Measurements from ENCODE around the gene NUP93. TPM values are rescaled to one million over a fixed set of nuclear protein-coding genes. Genes with fewer than 3 reads are reported as not detected.
"Not testable (repeated sequence)": the region's sequence is repeated elsewhere in the genome, so short reads cannot be mapped to it uniquely, and the experiment has no call there.

Gene NUP93
- total RNA-seq, 1 donor from 2014 or later: 57.0 TPM

GRCh38 chr16:56774016-56774680 lies 44.2 kb downstream of the NUP93 start:
- DNase-seq (ENCODE audit: extremely low read depth, low read depth, low spot score): no peak

DNA sequence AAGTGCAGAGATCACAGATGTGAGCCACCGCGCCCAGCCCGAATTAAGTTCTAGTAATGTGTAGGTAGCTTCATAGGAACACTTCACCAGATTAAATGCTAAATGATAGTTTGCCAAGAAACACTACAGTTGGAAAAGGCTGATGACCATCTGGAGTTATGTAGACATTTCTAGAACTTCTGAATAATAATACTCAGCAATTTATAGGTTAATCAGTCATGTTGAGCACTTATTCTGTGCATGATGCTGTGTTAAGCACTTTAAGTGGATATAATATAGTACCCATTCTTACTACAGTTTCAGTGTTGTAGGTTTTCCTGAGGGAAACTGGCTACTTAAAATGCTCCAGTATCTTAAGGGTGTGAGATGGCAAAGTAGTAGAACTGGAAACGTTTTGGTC lies 45.2 kb downstream of the NUP93 start:
- no peak for DNase-seq (ENCODE audit: extremely low read depth, low read depth, low spot score)

DNA sequence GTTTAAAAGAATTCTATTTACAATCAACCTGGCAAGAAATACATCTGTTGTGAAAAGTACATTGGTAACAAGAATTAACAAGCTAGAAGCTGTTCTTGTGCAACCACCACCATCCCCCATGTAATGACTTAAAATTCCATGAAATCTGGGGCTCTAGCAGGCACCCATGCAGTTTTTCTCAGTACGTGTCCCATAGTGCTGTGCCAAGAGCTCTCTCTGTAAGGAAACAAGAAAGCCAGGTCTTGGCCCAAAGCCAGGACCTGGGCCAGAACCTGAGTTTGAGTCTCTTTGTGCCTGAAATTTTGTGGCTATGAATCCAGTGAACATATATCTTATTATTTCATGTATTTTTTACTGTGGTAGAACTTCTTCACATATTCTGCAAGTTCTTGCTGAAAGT lies 46.6 kb downstream of the NUP93 start:
- no peak for DNase-seq (ENCODE audit: extremely low read depth, low read depth, low spot score)

GRCh38 chr16:56777001-56777400 lies 47.1 kb downstream of the NUP93 start:
- no peak for DNase-seq (ENCODE audit: extremely low read depth, low read depth, low spot score)

DNA sequence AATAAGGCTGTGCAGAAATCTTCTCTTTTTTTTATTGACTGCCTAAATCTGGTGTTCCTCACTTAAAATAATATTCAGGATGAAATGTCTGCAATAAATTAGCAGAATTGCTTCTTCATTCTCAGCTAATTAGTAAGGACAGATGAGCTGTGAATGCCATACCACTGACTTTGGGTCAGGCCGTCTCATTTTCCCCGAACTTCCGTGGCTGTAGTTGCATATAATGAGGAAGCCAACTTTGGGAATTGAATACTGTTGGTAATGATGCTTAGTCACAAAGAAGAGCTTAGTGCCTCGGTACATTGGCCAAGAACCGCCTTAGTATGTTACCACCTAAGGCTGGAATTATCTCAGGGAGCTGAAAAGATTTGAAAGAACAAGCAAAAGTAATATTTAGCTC lies 47.6 kb downstream of the NUP93 start:
- DNase-seq (ENCODE audit: extremely low read depth, low read depth, low spot score): no peak

DNA sequence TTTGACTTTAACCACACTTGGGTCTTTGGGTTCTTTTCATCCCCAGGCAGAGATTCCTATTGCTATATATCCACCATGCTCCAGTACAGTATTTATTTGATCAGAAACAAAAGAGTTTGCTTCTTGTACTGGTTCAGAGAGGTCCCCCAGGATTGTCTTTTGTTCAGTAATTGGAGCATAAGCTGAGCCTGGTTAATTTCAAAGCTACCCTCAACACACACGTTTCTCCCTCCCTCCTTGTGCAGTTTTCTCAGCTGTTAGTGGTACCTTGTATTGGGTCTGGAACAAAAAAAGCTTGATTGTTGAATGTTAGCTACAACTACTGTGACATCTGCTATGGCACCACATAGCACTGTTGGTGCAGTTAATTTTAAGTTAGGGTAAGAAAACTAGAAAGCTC lies 50.0 kb downstream of the NUP93 start:
- no peak for DNase-seq (ENCODE audit: extremely low read depth, low read depth, low spot score)

DNA sequence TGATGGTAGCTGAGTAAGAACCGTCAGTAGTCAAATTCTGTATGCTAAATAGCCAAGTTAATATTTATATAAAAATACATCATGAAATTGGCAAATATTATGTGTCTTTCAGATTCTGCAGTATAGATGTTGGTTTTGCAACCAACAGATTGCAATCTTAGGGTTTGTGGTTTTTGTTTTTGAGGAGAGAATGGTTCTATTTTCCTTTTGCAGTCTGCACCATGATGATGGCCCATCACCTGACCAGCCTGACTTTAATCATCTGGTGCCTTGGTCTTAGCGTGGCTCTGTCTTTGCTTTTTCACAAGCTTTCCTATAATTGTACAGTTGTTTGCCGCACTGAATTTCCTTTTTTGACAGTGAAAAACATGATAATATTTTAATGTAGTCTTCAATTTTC lies 50.7 kb downstream of the NUP93 start:
- DNase-seq (ENCODE audit: extremely low read depth, low read depth, low spot score): no peak

DNA sequence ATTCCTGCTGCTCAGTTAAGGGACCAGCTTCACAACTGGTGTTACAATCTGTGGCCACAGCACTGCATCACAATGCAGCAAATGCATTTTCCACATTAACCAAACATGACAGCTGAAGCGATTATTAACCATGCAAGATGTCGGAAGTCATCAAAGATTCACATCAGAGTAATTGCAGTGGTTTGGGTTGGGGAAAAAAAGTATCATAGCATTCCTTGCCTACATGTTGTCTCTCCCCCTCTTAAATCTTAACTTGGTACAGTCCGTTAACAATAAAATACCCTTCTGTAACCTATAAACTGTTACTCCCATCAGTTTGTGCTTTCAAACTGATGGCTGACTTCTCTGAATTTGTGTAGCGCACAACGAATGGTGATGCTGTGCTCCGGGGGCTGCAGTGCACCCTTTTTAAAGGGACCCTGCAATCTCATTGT lies 51.6 kb downstream of the NUP93 start:
- DNase-seq (ENCODE audit: extremely low read depth, low read depth, low spot score): no peak

GRCh38 chr16:56783344-56783743 lies 53.4 kb downstream of the NUP93 start:
- DNase-seq (ENCODE audit: extremely low read depth, low read depth, low spot score): no peak

- DNase-seq (ENCODE audit: extremely low read depth, low read depth, low spot score): no peak
These were observed 55.4 kb downstream of the NUP93 start for GRCh38 chr16:56785317-56785716.

DNA sequence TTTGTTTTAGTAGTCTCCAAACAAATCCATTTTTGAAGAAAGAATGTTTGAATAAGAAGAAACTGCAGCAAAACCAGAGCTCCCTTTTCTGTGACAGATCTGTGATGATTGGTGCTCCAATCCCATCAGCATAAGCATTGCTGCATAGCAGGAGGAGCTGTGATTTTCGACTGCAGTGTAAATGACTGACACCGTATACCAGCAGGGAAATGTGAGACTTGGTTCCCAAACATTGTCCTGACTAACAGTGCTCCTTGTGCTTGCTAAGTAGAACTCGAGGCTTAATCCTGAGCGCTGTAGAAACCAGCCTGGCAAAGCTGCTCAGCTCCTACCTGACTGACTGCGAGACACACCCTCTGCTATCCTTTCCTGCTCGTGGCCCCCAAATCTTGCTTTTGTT lies 57.2 kb downstream of the NUP93 start:
- DNase-seq (ENCODE audit: extremely low read depth, low read depth, low spot score): no peak

DNA sequence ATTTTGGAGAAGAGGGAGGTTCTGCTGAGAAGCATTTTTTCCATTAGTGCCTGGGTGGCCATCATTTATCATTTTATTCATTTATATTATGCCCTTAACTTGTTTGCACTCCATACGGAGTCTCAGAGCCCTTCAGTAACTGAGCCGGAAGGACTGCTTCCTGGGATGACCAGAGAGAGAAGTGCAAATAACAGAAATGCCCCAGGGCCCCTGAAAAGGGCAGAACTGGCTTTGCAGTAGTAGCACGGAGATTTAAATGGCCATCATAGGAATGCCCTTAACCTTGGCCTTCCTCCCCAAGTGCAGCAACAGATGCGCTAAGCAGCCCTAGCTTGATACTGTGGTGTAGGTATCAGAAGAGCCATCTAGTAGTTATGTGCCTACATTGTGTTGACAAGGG lies 58.5 kb downstream of the NUP93 start:
- no peak for DNase-seq (ENCODE audit: extremely low read depth, low read depth, low spot score)

GRCh38 chr16:56789360-56789759 lies 59.4 kb downstream of the NUP93 start:
- no peak for DNase-seq (ENCODE audit: extremely low read depth, low read depth, low spot score)

- no peak for DNase-seq (ENCODE audit: extremely low read depth, low read depth, low spot score)
These were observed 63.0 kb downstream of the NUP93 start for GRCh38 chr16:56792967-56793366.

GRCh38 chr16:56793492-56793891 lies 63.6 kb downstream of the NUP93 start:
- DNase-seq (ENCODE audit: extremely low read depth, low read depth, low spot score): no peak

DNA sequence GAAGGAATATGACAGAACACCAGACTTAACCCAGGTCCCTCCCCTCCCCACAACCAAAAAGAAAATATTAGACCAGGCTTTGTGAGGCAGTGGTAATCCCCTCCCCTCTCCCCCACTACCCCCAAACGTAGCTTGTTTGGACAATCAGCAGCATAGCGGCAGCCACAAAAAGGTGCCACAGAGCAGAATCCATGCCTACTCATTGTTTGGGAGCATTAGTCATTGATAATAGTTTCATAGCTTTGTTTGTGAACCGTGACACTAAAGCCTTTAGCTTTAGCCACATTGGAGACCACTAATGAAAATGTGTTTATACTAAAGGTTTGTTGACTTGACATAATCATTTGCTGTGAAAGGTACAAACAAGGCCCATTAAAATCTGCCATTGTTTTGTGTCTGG lies 65.1 kb downstream of the NUP93 start:
- DNase-seq (ENCODE audit: extremely low read depth, low read depth, low spot score): no peak

GRCh38 chr16:56797038-56797437 lies 67.1 kb downstream of the NUP93 start:
- not testable (repeated sequence) for DNase-seq (ENCODE audit: extremely low read depth, low read depth, low spot score)

- no peak for DNase-seq (ENCODE audit: extremely low read depth, low read depth, low spot score)
These were observed 67.9 kb downstream of the NUP93 start for GRCh38 chr16:56797861-56798260.

DNA sequence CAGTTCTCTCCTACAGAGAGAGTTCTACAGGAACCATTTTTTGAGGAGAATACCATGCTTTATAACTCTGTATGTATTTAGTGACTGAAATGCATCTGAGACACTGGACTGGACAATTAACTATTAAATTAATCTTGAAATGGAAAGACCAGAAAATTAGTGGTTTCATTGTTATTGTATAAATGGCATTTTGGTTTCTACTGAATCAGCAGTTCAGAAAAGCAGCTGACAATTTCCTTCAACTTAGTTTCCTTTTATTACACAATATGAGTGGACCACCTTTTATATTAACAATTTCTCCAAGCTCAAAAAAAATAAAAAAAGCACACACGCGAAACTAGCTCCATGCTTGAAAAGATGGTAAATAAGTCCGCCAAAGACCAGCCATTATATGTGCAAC lies 69.0 kb downstream of the NUP93 start:
- no peak for DNase-seq (ENCODE audit: extremely low read depth, low read depth, low spot score)

DNA sequence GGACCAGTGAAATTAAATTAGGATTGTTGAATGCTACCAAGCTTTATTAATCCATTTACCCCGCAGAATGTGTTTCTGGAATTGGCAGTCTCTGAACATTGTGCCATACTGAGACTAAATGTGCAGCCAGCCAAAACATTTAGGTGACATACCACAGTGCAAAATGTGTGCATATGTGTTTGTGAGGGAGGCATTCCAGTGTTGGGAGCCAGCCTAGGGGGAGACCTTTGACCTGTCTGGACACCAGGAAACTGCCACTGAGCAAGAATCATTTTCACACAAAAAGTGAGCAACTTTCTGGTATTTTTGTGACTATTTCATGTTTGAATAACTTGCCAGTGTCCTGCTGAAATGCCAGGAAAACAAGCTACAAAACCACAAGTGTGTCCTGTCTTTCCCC lies 70.4 kb downstream of the NUP93 start:
- no peak for DNase-seq (ENCODE audit: extremely low read depth, low read depth, low spot score)

DNA sequence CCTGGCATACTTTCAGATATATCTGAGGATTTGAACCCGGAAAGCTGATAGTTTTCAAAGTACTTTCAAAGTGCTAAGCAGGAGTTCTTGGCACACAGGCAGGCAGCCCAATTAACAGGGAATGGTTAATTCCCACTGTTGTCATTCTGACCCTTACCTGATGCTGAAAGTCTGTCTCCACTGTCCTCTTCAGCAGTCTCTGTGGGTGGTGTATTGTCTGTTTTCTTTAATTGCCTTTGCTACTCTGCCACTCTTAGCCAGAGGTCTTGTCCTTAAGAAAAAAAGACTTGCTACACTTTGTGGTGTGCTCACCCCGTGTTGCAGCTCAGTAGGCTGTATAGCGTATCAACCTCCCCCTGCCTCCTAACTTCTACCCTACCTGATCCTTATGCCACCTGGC lies 71.8 kb downstream of the NUP93 start:
- DNase-seq (ENCODE audit: extremely low read depth, low read depth, low spot score): no peak

DNA sequence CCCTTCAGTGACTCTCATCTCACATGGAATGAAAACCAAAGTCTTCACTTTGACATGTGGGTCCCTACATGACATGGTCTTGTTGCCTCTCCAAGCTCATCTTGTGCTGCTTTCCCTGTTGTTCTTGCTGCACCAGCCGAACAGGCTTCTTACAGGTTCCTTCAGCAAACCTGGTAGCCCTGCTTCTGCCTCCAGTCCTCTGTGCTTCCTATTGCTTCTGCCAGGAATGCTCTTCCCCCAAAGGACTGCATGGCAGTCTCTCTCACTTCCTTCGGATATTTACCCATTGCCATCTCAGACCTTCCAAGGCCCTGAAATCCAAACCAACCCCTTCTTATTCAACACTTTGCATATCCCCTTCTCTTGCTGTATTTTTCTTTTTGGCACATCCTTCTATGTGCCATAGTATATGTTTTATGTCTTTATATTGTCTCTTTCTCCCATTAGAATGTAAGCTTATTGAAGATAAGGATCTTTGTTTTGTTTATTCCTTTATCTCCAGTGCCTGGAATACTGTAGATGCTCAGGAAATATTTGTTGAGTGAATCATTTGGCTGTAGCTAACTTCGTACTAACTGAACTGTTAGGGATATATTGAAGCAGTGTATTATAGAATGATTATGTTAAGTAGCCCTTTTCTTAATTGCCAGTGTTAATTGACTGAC lies 77.2 kb downstream of the NUP93 start:
- peak; percentile 56 for DNase-seq (ENCODE audit: extremely low read depth, low read depth, low spot score)

DNA sequence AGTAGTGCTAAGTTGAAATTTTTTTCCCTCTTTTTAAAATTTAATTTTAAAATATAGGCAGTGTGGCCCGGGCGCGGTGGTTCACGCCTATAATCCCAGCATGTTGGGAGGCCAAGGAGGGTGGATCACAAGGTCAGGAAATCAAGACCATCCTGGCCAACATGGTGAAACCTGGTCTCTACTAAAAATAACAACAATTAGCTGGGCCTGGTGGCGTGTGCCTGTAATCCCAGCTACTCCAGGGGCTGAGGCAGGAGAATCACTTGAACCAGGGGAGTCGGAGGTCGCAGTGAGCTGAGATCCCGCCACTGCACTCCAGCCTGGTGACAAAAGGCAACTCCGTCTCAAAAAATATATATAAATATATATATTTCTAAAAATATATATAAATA lies 77.7 kb downstream of the NUP93 start:
- DNase-seq (ENCODE audit: extremely low read depth, low read depth, low spot score): not testable (repeated sequence)
